Left cardiac atrium (tissue), 4 donors: ENCODE data around the gene ERF. TPM values are rescaled to one million over a fixed set of nuclear protein-coding genes. Genes with fewer than 3 reads are reported as not detected.
A peak's percentile ranks its signal among the peaks of the same experiment; 100 is the strongest.

Experiments used
- ATAC-seq, 2 donors: fragments of 200-7000 bp; cut with Tn5 transposase; one replicate each; pipeline ENCODE4 v1.9.1; 2020; ENCODE audit warnings: mild to moderate bottlenecking in 2 of 2, moderate library complexity in 2 of 2
- DNase-seq: peaks from one replicate; pipeline ENCODE4 v3.0.0-alpha.2; 2020
- intact Hi-C, 2 donors: fragments of 100-400 bp; cut with DNase I; formaldehyde crosslinking; loops; one replicate each; pipeline versions ENCODE4 v1.14.1 to v1.15.1; 2022 to 2023
- total RNA-seq, 2 donors: library from RNA; stranded (reverse); fragmentation: NEBNext Ultra II Directional; extraction: Animal tissue kit (Norgen Biotek cat#: 25700); gene quantifications; one replicate each; pipeline ENCODE4 v1.2.1, GENCODE V29; 2021
- donor health status: DM: no; HTN: yes; CAD: no.
- donor health status: DM: no; HTN: yes; CAD: no; lungs with severe emphysema.
- donor health status: DM: yes; HTN: yes; CAD: no.
- donor health status: Dilated cardiomyopathy.

ERF gene
- total RNA-seq, 2 donors from 2014 or later = 37.9 to 50.6 TPM

DNA sequence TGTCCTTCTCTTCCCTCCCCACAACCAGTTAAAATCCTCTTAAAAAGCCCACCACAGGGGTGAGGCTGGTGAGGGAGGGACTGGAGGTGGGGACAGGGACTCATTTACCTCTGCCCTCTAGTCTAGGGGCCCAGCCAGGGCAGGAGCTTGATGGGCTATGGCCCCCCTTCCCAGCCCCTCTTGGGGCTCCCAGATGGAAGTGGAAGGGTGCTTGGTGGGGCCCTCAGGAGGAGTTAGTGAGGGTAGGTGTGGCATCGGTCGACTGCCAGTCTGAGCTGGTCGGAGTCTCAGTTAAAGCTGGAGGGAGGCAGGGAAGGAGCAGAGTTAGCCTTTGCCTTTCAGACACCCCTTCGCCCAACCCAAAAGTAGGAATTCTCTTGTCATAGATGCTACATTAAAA, 24.4 kb downstream of the ERF start:
- ATAC-seq = no peak

GRCh38 chr19:42229855-42230351, 25.0 kb downstream of the ERF start:
- no peak for ATAC-seq
- intact Hi-C loops = no loop called here
- no peak for DNase-seq

More for the DNA sequence above, 24.4 kb downstream of the ERF start:
- no peak for DNase-seq
- intact Hi-C loops = no loop called here

GRCh38 chr19:42229301-42229854, 25.6 kb downstream of the ERF start:
- ATAC-seq (no peak), DNase-seq (no peak)
- intact Hi-C loops = no loop called here

GRCh38 chr19:42228641-42229040, 26.3 kb downstream of the ERF start:
- DNase-seq (no peak), ATAC-seq (no peak)
- intact Hi-C loops = no loop called here

DNA sequence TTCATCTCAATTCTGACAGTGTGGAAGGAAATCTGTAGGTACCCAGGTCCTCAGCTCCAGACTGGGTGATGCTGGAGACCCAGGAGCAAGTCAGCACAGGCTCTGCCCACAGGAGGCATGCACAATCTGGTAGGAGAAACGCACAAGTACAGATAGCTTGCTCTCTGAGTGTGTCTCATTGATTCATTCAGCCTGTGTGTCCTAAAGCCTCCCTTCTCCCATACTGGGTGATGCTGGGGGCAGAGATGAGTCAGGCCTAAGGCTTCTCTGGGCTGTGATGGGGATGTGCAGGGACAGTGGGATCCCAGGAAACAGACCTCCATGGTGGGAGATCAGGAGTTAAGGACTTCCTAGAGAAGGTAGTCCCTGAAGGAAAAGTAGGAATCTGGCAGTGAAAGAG, 28.0 kb downstream of the ERF start:
- ATAC-seq (no peak), DNase-seq (no peak)
- intact Hi-C loops = no loop called here

- ATAC-seq = no peak
- no peak for DNase-seq
- intact Hi-C loops = no loop called here
These were observed 29.1 kb downstream of the ERF start for GRCh38 chr19:42225718-42226292.

DNA sequence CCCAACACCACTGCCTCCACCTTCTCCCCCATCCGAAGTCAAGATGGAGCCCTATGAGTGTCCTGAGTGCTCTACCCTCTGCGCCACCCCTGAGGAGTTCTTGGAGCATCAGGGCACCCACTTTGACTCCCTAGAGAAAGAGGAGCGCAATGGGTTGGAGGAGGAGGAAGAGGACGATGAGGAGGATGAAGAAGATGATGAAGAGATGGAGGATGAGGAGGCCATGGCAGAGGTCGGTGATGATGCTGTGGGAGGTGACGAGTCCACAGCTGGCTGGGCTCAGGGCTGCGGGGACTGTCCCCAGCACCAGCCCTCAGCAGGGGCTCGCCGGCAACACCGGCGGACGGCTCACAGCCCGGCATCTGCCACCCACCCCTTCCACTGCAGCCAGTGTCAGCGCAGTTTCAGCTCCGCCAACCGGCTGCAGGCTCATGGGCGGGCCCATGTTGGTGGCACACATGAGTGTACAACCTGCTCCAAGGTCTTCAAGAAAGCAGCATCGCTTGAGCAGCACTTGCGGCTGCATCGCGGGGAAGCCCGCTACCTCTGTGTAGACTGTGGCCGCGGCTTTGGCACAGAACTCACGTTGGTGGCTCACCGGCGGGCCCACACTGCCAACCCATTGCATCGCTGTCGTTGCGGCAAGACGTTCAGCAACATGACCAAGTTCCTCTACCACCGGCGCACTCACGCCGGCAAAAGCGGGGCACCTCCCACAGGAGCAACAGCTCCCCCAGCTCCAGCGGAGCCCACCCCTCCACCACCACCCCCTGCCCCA, 29.8 kb downstream of the ERF start:
- DNase-seq (no peak), ATAC-seq (no peak)
- intact Hi-C loops = no loop called here

DNA sequence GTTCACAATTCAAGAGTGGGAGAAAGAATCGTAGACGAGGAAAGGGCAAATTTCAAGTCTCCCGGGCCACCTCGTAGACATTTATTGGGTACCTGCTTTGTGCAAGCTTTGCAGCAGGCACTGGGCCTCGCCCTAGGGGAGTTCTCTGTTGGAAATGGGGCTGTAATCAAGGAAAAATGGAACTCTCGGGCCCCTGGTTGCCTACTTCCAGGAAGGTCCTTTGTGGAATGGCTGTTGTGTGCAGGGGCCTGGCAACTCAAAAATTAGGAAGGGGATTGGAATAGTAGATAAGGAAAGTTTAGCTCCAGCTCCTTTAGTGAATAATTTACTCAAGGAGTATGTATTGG, 34.2 kb downstream of the ERF start:
- intact Hi-C loops = no loop called here
- no peak for ATAC-seq
- no peak for DNase-seq

DNA sequence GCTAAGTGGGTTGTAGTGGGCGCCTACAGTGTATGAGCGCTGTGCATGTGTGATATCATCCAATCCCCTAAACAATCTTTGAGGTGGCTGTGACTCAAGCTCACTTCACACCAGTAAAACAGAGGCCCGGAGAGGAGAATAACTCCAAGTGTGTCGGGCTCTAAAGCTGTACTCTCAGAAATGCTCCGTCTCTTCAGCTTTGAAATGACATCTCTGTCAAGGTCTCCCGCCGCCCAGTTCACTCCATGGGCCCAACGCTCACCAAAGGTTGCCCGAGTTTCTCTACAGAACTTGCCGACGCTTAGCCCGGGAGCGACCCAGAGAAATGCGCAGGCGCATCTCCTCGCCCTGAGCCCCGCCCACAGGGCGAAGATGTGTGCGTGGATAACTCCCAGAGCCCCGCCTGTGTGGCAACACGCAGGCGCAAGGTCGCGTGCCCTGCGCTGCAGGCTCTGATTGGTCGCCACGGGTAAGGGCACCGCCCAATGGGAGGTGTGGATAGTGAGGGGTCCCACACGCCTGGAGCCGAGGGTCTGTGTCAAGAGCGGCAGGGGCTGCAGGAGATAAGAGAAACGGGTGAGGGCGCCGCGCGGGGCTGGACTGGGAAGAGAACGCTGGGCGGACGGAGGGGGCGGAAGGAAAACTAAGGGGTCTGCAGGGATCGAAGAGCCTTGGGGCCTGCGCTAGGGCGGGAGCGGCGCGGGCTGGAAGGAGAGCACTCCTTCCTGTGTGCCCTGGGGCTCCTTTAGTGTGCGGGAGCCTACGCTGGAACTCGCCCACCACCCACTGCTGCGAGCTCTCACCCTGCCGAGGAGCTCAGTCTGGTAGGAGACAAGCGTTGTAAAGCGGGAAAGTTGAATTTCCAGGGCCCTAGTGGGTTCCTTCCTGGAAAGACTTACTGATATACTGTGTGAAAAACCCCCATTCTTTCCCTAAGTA, 34.8 kb downstream of the ERF start, which contains the start of gene ZNF526:
TSS of gene ZNF526 (plus strand) at position 501 of the 939 bp plus-strand sequence. CDS start 4,092 bp downstream, outside the sequence.
- DNase-seq (peak; percentile 98), ATAC-seq (peak; percentile 93 to 94)
- intact Hi-C loops = no loop called here

GRCh38 chr19:42217520-42218437, 37.1 kb downstream of the ERF start, which contains the start of gene DEDD2:
Gene DEDD2 (minus strand): TSS chr19:42217677. CDS start chr19:42217007, 670 bp downstream.
- peak; percentile 80 to 87 for ATAC-seq
- intact Hi-C loops = no loop called here

DNA sequence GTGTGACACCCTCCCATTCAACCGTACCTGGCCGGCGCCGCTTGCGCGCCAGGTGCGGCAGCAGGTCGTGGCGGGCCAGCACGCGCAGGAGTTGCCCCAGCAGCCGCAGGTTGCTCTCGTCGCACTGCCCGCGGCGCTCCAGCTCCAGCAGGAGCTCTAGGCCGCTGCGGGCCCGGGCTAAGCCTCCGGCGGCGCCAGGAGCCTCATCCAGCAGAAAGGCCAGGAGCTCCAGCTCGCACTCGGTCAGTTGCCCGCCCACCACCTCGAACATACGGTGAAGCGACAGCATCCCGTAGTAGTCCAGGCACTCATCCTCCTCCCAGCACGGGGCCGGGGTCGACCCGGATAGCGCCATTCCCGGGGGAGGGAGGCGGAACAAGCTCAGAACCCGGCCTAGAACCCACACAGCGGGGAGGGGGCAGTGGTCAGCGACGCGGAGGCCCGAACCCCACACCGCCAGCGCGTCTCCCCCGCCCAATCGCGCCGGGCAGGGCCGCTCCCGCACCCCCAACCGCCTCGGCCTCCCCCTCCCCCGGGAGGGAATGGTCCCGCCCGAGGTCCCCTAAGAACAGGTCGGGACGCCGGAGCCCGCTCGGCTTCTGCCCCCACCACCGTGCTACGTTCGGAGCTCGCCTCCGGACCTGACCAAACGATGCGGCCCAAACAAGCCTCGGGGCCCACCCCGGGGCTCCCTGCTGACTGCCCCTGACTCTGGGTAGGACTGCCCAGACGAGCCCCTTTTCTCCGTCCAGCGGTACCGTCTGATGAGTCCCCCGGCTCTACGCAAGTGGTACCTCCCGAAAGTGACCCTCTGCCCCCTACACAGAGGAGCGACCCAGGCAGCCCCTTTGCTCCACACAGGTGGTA, 38.0 kb downstream of the ERF start:
- DNase-seq = peak; percentile 54
- ATAC-seq = peak; percentile 24 to 28
- intact Hi-C loops = no loop called here

More at GRCh38 chr19:42217520-42218437, 37.1 kb downstream of the ERF start, which contains the start of gene DEDD2:
- peak; percentile 97 for DNase-seq

- DNase-seq (no peak), ATAC-seq (no peak)
- intact Hi-C loops = no loop called here
These were observed 40.0 kb downstream of the ERF start for GRCh38 chr19:42214810-42215485.

DNA sequence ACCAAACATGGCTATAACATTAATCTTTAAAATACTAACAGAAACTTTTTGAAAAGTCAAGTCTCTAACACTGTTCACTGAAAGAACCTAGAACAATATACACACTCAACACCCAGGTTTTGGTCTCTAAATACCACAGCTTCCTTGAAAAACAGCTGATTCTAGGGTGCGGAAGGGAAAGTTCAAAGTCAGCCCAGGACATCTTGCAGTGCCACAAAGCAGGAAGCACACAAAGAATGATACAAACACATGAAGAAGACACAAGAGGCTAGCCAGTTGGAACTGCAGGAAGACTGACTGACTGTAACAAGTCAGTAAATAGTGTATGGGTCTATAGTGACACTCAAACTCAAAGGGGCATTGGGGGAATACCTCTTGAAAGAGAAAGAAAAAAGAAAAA, 42.0 kb downstream of the ERF start:
- ATAC-seq (no peak), DNase-seq (no peak)
- intact Hi-C loops = no loop called here

DNA sequence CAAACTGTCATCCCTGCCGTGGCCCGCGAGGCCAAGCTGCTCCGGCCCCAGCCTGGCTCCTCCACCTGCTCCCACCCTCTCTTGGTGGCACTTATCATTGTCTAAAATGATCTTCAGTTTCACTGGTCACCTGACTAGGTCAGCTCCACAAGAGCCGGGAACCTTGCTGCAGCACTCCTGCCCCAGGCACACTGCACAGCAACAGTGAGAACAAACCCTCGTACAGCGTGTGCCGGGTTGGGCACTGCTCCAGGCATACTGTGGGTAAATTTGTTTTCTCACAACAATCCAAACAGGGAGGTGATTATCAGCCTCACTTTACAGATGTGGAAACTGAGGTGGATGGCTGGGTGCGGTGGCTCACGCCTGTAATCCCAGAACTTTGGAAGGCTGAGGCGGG, 46.3 kb downstream of the ERF start:
- intact Hi-C loops = no loop called here
- ATAC-seq = no peak
- DNase-seq = no peak

- intact Hi-C loops = no loop called here
- ATAC-seq (peak in 1 of 2 donors; percentile 52), DNase-seq (no peak)
These were observed 47.1 kb downstream of the ERF start for GRCh38 chr19:42207767-42208271.
